ENCODE results near the gene CLPTM1. TPM values are rescaled to one million over a fixed set of nuclear protein-coding genes. Genes with fewer than 3 reads are reported as not detected.
"Not testable (repeated sequence)": the region's sequence is repeated elsewhere in the genome, so short reads cannot be mapped to it uniquely, and the experiment has no call there.

Gene CLPTM1
- total RNA-seq, 2 experiments from 2014 or later: 70.6 to 72.8 TPM

- H3K27me3 Mint-ChIP-seq; H3K9me3 Mint-ChIP-seq; POLR2A ChIA-PET; H3K36me3 Mint-ChIP-seq (ENCODE audit: low read depth); H3K4me3 Mint-ChIP-seq; H3K27ac Mint-ChIP-seq; H3K4me1 Mint-ChIP-seq; DNase-seq: not testable (repeated sequence)
- CTCF ChIA-PET: interaction anchor here (0.7 to 2.1 kb wide), 2 partner anchors 14 to 366 kb away, joined by 3 to 4 read pairs; no protein-coding TSS in a partner anchor
Observed at GRCh38 chr19:44971451-44971850, 16.3 kb downstream of the CLPTM1 start.

DNA sequence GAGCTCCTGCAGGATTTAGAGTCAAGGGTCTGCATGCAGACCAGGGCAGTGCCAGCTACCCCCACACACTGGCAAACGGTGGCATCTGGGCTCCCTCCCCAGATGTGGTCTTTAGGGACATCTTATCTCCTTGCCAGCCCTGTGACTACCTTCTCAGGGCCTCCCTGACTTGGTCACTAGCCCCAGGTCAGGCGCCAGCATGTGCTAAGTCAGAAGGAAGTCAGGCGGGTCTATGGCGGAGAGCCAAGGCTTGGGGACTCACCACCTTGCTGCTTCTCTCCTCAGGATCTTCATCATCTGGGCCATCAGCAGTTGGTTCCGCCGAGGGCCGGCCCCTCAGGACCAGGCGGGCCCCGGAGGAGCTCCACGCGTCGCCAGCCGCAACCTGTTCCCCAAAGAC is 17.6 kb downstream of the CLPTM1 start:
- H3K4me1 Mint-ChIP-seq: no peaks in the 10 kb centered on the region
- no peak overlapping the region for H3K4me3 Mint-ChIP-seq
- POLR2A ChIA-PET: no interaction called here
- H3K27me3 Mint-ChIP-seq: no peaks in the 10 kb centered on the region
- CTCF ChIA-PET: interaction anchor here (0.7 to 2.1 kb wide), 2 partner anchors 15 to 71 kb away, joined by 4 read pairs; no protein-coding TSS in a partner anchor
- no peak for DNase-seq
- peaks cover 11% of the 10 kb centered on the region for H3K36me3 Mint-ChIP-seq (ENCODE audit: low read depth)
- H3K9me3 Mint-ChIP-seq: no peaks in the 10 kb centered on the region
- no peak overlapping the region for H3K27ac Mint-ChIP-seq

DNA sequence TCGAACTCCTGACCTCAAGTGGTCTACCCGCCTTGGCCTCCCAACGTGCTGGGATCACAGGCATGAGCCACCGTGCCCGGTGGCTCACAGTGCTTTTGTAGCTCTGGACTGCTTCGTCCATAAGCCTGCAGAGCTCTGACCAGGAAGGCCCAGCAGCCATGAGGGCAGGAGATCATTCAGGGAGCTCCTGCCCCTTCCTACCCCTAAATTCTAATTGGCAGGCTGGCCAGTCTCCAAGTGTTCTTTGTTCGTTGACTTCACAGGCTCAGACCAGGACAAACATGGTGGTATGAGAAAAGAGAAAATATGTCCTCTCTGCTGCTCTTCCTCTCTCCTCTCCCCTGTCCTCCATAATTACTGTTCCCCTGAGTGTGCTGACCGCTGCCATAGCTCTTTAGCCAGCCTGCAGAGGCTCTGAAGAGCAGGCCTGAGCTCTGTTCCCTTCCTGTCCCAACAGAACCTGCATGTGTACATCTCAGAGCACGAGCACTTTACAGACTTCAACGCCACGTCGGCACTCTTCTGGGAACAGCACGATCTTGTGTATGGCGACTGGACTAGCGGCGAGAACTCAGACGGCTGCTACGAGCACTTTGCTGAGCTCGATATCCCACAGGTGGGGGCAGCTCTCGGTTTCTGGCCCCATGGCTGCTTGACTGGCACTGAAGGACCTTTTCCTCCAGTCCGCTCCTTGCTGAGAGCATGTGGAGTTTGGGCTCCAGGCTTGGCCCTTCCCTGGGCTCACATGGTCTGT is 19.0 kb downstream of the CLPTM1 start:
- no peak overlapping the region for H3K27ac Mint-ChIP-seq
- H3K9me3 Mint-ChIP-seq: no peaks in the 10 kb centered on the region
- peaks cover 11% of the 10 kb centered on the region for H3K36me3 Mint-ChIP-seq (ENCODE audit: low read depth)
- H3K4me1 Mint-ChIP-seq: no peaks in the 10 kb centered on the region
- CTCF ChIA-PET: interaction anchor here (0.7 to 1.2 kb wide), 3 partner anchors 10 to 1201 kb away, joined by 3 read pairs; no protein-coding TSS in a partner anchor
- H3K27me3 Mint-ChIP-seq: no peaks in the 10 kb centered on the region
- no peak overlapping the region for H3K4me3 Mint-ChIP-seq
- POLR2A ChIA-PET: interaction anchor here (0.6 kb wide), 1 partner anchor 18 kb away, joined by 3 read pairs; no protein-coding TSS in a partner anchor
- DNase-seq: no peak

- ChIA-PET CTCF (interaction anchor here (0.7 to 1.6 kb wide), 3 partner anchors 10 to 20 kb away, joined by 3 to 6 read pairs (median 3); no protein-coding TSS in a partner anchor), POLR2A (no interaction called here)
- DNase-seq: no peak
- H3K27ac Mint-ChIP-seq: no peak overlapping the region
- no peak overlapping the region for H3K4me3 Mint-ChIP-seq
- no peaks in the 10 kb centered on the region for H3K27me3 Mint-ChIP-seq
- H3K36me3 Mint-ChIP-seq (ENCODE audit: low read depth): peaks cover 11% of the 10 kb centered on the region
- H3K9me3 Mint-ChIP-seq: no peaks in the 10 kb centered on the region
- no peaks in the 10 kb centered on the region for H3K4me1 Mint-ChIP-seq
Observed at GRCh38 chr19:44974857-44975256, 19.7 kb downstream of the CLPTM1 start.

GRCh38 chr19:44975444-44975843 is 20.3 kb downstream of the CLPTM1 start:
- DNase-seq: no peak
- H3K4me3 Mint-ChIP-seq: no peak overlapping the region
- peaks cover 13% of the 10 kb centered on the region for H3K36me3 Mint-ChIP-seq (ENCODE audit: low read depth)
- H3K27ac Mint-ChIP-seq: peak overlapping the region; percentile 50
- ChIA-PET POLR2A (interaction anchor here (0.6 kb wide), 1 partner anchor 367 kb away, joined by 3 read pairs; no protein-coding TSS in a partner anchor), CTCF (interaction anchor here (0.7 to 1.6 kb wide), 4 partner anchors 10 to 21 kb away, joined by 3 to 6 read pairs (median 4); no protein-coding TSS in a partner anchor)
- no peaks in the 10 kb centered on the region for H3K27me3 Mint-ChIP-seq
- no peaks in the 10 kb centered on the region for H3K4me1 Mint-ChIP-seq
- H3K9me3 Mint-ChIP-seq: no peaks in the 10 kb centered on the region

DNA sequence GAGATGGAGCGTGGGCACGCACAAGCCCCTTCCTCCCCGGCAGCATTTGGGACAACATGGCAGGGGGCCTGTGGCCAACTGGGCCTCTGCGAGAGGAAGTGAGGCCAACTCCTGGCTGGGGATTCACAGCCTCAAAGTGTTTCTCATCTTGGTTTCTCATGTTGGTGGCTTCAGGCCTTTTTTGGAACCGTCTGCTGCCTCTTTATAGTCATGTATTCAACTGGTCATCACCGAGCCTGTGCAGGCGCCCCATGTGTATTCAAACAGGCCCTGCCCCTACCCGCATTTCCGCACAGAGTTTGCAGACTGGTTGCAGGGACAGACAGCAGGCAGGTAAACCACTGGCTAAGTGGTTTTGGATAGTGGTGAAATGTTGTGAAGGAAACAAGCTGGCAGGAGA is 28.8 kb downstream of the CLPTM1 start:
- Mint-ChIP-seq H3K36me3 (ENCODE audit: low read depth) (peaks cover 9% of the 10 kb centered on the region), H3K4me1 (no peaks in the 10 kb centered on the region), H3K27me3 (no peaks in the 10 kb centered on the region), H3K9me3 (no peaks in the 10 kb centered on the region), H3K27ac (no peak overlapping the region), H3K4me3 (no peak overlapping the region)
- ChIA-PET CTCF (interaction anchor here (1.5 kb wide), 1 partner anchor 11 kb away, joined by 3 read pairs; no protein-coding TSS in a partner anchor), POLR2A (no interaction called here)
- no peak for DNase-seq

GRCh38 chr19:44985445-44985844 is 30.3 kb downstream of the CLPTM1 start:
- ChIA-PET POLR2A (no interaction called here), CTCF (interaction anchor here (0.7 to 1.5 kb wide), 4 partner anchors 10 to 262 kb away, joined by 3 to 6 read pairs (median 4); no protein-coding TSS in a partner anchor)
- no peaks in the 10 kb centered on the region for H3K9me3 Mint-ChIP-seq
- H3K4me3 Mint-ChIP-seq: no peak overlapping the region
- no peak for DNase-seq
- no peaks in the 10 kb centered on the region for H3K27me3 Mint-ChIP-seq
- peaks cover 9% of the 10 kb centered on the region for H3K36me3 Mint-ChIP-seq (ENCODE audit: low read depth)
- no peaks in the 10 kb centered on the region for H3K4me1 Mint-ChIP-seq
- no peak overlapping the region for H3K27ac Mint-ChIP-seq

- Mint-ChIP-seq H3K36me3 (ENCODE audit: low read depth) (peaks cover 9% of the 10 kb centered on the region), H3K27ac (no peak overlapping the region), H3K9me3 (no peaks in the 10 kb centered on the region), H3K4me1 (no peaks in the 10 kb centered on the region), H3K4me3 (no peak overlapping the region), H3K27me3 (no peaks in the 10 kb centered on the region)
- ChIA-PET POLR2A (no interaction called here), CTCF (interaction anchor here (0.5 to 1.5 kb wide), 3 partner anchors 17 to 263 kb away, joined by 3 read pairs; no protein-coding TSS in a partner anchor)
- no peak for DNase-seq
Observed at GRCh38 chr19:44986389-44986788, 31.2 kb downstream of the CLPTM1 start.

DNA sequence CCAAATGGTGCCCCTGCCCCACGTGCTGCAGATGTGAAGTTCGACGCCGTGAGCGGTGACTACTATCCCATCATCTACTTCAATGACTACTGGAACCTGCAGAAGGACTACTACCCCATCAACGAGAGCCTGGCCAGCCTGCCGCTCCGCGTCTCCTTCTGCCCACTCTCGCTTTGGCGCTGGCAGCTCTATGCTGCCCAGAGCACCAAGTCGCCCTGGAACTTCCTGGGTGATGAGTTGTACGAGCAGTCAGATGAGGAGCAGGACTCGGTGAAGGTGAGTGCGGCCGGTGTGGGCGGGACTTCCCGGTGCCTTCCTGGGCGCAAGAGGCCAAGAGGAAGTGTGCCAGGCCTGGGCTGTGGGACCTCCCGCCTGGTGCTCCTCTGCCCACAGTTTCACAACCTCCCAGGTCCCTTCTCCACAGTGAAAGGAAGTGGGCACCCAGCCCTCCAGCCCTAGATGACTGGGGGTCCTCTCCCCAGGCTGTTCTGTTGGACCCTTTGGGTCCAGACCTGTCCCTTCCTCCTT is 32.0 kb downstream of the CLPTM1 start:
- Mint-ChIP-seq H3K27me3 (no peaks in the 10 kb centered on the region), H3K27ac (peak overlapping the region; percentile 36), H3K36me3 (ENCODE audit: low read depth) (peaks cover 9% of the 10 kb centered on the region), H3K4me1 (no peaks in the 10 kb centered on the region), H3K9me3 (no peaks in the 10 kb centered on the region), H3K4me3 (no peak overlapping the region)
- POLR2A ChIA-PET: no interaction called here
- DNase-seq: no peak
- CTCF ChIA-PET: interaction anchor here (0.7 kb wide), 1 partner anchor 72 kb away, joined by 5 read pairs; no protein-coding TSS in a partner anchor

DNA sequence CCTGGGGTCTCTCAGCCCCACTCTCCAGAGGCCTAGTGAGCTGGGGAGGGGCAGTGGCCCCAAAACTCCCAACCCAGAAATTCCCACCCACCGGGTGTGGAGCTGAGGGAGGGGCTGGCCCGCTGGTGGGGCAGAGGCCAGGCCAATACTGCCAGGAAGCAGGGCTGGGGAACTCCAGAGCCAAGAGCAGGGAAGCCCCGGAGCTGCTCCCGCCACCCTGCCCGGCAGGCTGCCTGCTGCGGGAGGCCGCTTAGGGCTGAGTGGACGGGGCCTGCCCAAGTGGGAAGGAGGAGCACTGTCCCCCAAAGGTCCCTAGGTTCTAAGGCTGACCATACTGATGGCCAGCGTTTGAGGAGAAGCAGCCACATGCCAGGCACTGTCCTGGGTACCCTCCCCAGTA is 33.1 kb downstream of the CLPTM1 start:
- Mint-ChIP-seq H3K27ac (no peak overlapping the region), H3K9me3 (no peaks in the 10 kb centered on the region), H3K4me3 (no peak overlapping the region), H3K27me3 (no peaks in the 10 kb centered on the region), H3K36me3 (ENCODE audit: low read depth) (peaks cover 11% of the 10 kb centered on the region), H3K4me1 (no peaks in the 10 kb centered on the region)
- ChIA-PET POLR2A (no interaction called here), CTCF (interaction anchor here (0.9 to 1.9 kb wide), 5 partner anchors 11 to 104 kb away, joined by 3 to 10 read pairs (median 4); partner anchors contain the start of genes GEMIN7 and PPP1R37)
- no peak for DNase-seq

- Mint-ChIP-seq H3K27me3 (no peaks in the 10 kb centered on the region), H3K27ac (no peak overlapping the region), H3K4me3 (no peak overlapping the region), H3K9me3 (no peaks in the 10 kb centered on the region), H3K4me1 (no peaks in the 10 kb centered on the region), H3K36me3 (ENCODE audit: low read depth) (peaks cover 12% of the 10 kb centered on the region)
- ChIA-PET CTCF (interaction anchor here (0.6 to 1.9 kb wide), 10 partner anchors 11 to 468 kb away, joined by 3 to 10 read pairs (median 4); partner anchors contain the start of genes CLASRP, GEMIN7 and PPP1R37), POLR2A (no interaction called here)
- DNase-seq: peak; percentile 72
Observed at GRCh38 chr19:44988896-44989556, 33.8 kb downstream of the CLPTM1 start.

- Mint-ChIP-seq H3K27ac (no peak overlapping the region), H3K9me3 (no peaks in the 10 kb centered on the region), H3K36me3 (ENCODE audit: low read depth) (peaks cover 12% of the 10 kb centered on the region), H3K4me3 (no peak overlapping the region), H3K4me1 (no peaks in the 10 kb centered on the region), H3K27me3 (no peaks in the 10 kb centered on the region)
- no peak for DNase-seq
- ChIA-PET POLR2A (no interaction called here), CTCF (no interaction called here)
Observed at GRCh38 chr19:44990459-44990858, 35.3 kb downstream of the CLPTM1 start.
